ENCODE data around the gene AATK. TPM values are rescaled to one million over a fixed set of nuclear protein-coding genes. Genes with fewer than 3 reads are reported as not detected.

The AATK gene
- polyA plus RNA-seq, 1 donor (not counting 4 experiments of a cell fraction or from before 2014, with no cell fraction given): 0.16 TPM

DNA sequence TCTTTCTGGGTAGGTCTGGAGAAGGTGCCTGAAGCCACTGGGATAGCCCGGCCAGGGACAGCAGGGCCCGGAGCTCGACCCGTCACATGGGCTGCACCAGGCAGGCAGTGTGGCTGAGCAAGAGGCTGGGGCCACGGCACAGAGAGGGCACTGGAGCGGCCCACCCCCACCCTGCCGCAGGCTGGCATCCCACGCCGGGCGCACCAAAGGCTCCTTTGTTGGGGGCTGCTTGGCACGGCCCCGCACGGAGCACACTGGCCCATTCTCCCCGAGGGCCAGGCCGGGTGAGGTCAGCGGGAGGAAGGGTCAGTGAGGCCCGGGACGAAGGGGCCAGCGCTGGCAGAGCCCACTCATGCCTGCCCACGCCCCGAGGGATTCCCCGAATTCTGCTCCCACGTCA, 37.2 kb downstream of the AATK start:
- FAIRE-seq: no peak
- Histone ChIP-seq H3K4me3 (ENCODE audit: control insufficient read depth in 2 of 3, extremely low read depth in 1 of 3, insufficient read depth in 2 of 3, low read depth in 1 of 3, low read length in 3 of 3) (no peak overlapping the region), H4K20me1 (ENCODE audit: control insufficient read depth, extremely low read depth, insufficient read depth, low read length) (no peaks in the 10 kb centered on the region), H3K79me2 (ENCODE audit: control insufficient read depth, insufficient read depth, low read length) (no peaks in the 10 kb centered on the region), H3K27me3 (ENCODE audit: control insufficient read depth, extremely low read depth, insufficient read depth, low read length) (peaks cover 37% of the 10 kb centered on the region), H3K27ac (ENCODE audit: control insufficient read depth, insufficient read depth, low read length) (no peak overlapping the region), H3K4me2 (ENCODE audit: control insufficient read depth, extremely low read depth, insufficient read depth, low read depth, low read length) (no peak overlapping the region), H3K9me1 (ENCODE audit: control insufficient read depth, extremely low read depth, insufficient read depth, low read length) (no peaks in the 10 kb centered on the region), H3K36me3 (ENCODE audit: control insufficient read depth in 2 of 2, extremely low read depth in 1 of 2, insufficient read depth in 2 of 2, low read length in 2 of 2) (no peaks in the 10 kb centered on the region), H3K9me3 (ENCODE audit: control insufficient read depth, low read depth, low read length) (no peaks in the 10 kb centered on the region), H2AFZ (ENCODE audit: control insufficient read depth, low read length) (no peak overlapping the region), H3K4me1 (ENCODE audit: control insufficient read depth, extremely low read depth, insufficient read depth, low read length) (peaks cover 4% of the 10 kb centered on the region), H3K9ac (ENCODE audit: control insufficient read depth, extremely low read depth, insufficient read depth, low read length) (no peak overlapping the region)
- TF ChIP-seq CTCF (optimal IDR thresholded peaks at IDR 0.05 in 1 of 3, IDR thresholded peaks at IDR 0.05 in 1 of 3, conservative IDR thresholded peaks at IDR 0.05 in 1 of 3; ENCODE audit: extremely low read depth in 1 of 3, insufficient read depth in 2 of 3, low read length in 3 of 3): no peak
- no peak for TF ChIP-seq EZH2 (IDR thresholded peaks at IDR 0.05; ENCODE audit: low read length)
- dilution Hi-C loops (cut with MboI; ENCODE audit: extremely low pct_ligation_motif_present, low sequenced_read_pairs): no loop called here
- no peak for DNase-seq (ENCODE audit: low read depth, low spot score)

- peaks cover 4% of the 10 kb centered on the region for H3K4me1 ChIP-seq (ENCODE audit: control insufficient read depth, extremely low read depth, insufficient read depth, low read length)
- DNase-seq (ENCODE audit: low read depth, low spot score) (no peak), FAIRE-seq (no peak)
- no peak overlapping the region for H3K27ac ChIP-seq (ENCODE audit: control insufficient read depth, insufficient read depth, low read length)
- no peak overlapping the region for H3K9ac ChIP-seq (ENCODE audit: control insufficient read depth, extremely low read depth, insufficient read depth, low read length)
- H4K20me1 ChIP-seq (ENCODE audit: control insufficient read depth, extremely low read depth, insufficient read depth, low read length): no peaks in the 10 kb centered on the region
- H3K4me2 ChIP-seq (ENCODE audit: control insufficient read depth, extremely low read depth, insufficient read depth, low read depth, low read length): no peak overlapping the region
- no peaks in the 10 kb centered on the region for H3K9me3 ChIP-seq (ENCODE audit: control insufficient read depth, low read depth, low read length)
- H3K4me3 ChIP-seq (ENCODE audit: control insufficient read depth in 2 of 3, extremely low read depth in 1 of 3, insufficient read depth in 2 of 3, low read depth in 1 of 3, low read length in 3 of 3): no peak overlapping the region
- TF ChIP-seq CTCF (optimal IDR thresholded peaks at IDR 0.05 in 1 of 3, IDR thresholded peaks at IDR 0.05 in 1 of 3, conservative IDR thresholded peaks at IDR 0.05 in 1 of 3; ENCODE audit: extremely low read depth in 1 of 3, insufficient read depth in 2 of 3, low read length in 3 of 3) (no peak), EZH2 (IDR thresholded peaks at IDR 0.05; ENCODE audit: low read length) (no peak)
- peaks cover 38% of the 10 kb centered on the region for H3K27me3 ChIP-seq (ENCODE audit: control insufficient read depth, extremely low read depth, insufficient read depth, low read length)
- H2AFZ ChIP-seq (ENCODE audit: control insufficient read depth, low read length): no peak overlapping the region
- H3K36me3 ChIP-seq (ENCODE audit: control insufficient read depth in 2 of 2, extremely low read depth in 1 of 2, insufficient read depth in 2 of 2, low read length in 2 of 2): no peaks in the 10 kb centered on the region
- H3K79me2 ChIP-seq (ENCODE audit: control insufficient read depth, insufficient read depth, low read length): no peaks in the 10 kb centered on the region
- dilution Hi-C loops (cut with MboI; ENCODE audit: extremely low pct_ligation_motif_present, low sequenced_read_pairs): no loop called here
- H3K9me1 ChIP-seq (ENCODE audit: control insufficient read depth, extremely low read depth, insufficient read depth, low read length): no peaks in the 10 kb centered on the region
These were observed 37.7 kb downstream of the AATK start for GRCh38 chr17:81128338-81128737.

Measured in keratinocyte (primary cell).